RWPE2 (cell line): ENCODE measurements around the gene LMNA.

Source experiments
- ATAC-seq: fragments of 200-7000 bp; cut with Tn5 transposase; 3 replicates; pipeline ENCODE4 v1.9.1; 2021; ENCODE audit warnings: low read depth
- DNase-seq: peaks from one replicate; pipeline ENCODE4 v3.0.0-alpha.2; 2020; ENCODE audit warnings: low spot score
- H3K27ac ChIP-seq: fragments of 450-650 bp; 2 replicates; pipeline ENCODE4 v1.5.1; 2017; ENCODE audit warnings: mild to moderate bottlenecking; ENCODE audit not compliant: poor library complexity, severe bottlenecking
- H3K27me3 ChIP-seq: fragments of 250-450 bp; sonication (Bioruptor Pico); 2 replicates; pipeline ENCODE4 v1.5.1; 2021; ENCODE audit warnings: mild to moderate bottlenecking, moderate library complexity; ENCODE audit not compliant: insufficient read depth, poor library complexity, severe bottlenecking
- H3K36me3 ChIP-seq: fragments of 250-450 bp; sonication (Bioruptor Pico); 2 replicates; pipeline ENCODE4 v1.5.1; 2020; ENCODE audit warnings: low read depth, mild to moderate bottlenecking, moderate library complexity
- H3K4me1 ChIP-seq: fragments of 250-450 bp; sonication (Bioruptor Pico); 2 replicates; pipeline ENCODE4 v1.5.1; 2021; ENCODE audit warnings: mild to moderate bottlenecking, moderate library complexity; ENCODE audit not compliant: insufficient read depth, poor library complexity, severe bottlenecking
- H3K4me3 ChIP-seq: fragments of 250-450 bp; sonication (Bioruptor Pico); 2 replicates; pipeline ENCODE4 v1.5.1; 2021; ENCODE audit warnings: mild to moderate bottlenecking, moderate library complexity; ENCODE audit not compliant: severe bottlenecking
- H3K9me3 ChIP-seq: fragments of 250-450 bp; sonication (Bioruptor Pico); 2 replicates; pipeline ENCODE4 v1.5.1; 2021; ENCODE audit warnings: mild to moderate bottlenecking, moderate library complexity; ENCODE audit not compliant: severe bottlenecking
- CTCF ChIP-seq: fragments of 450-650 bp; IDR thresholded peaks from one replicate; pipeline ENCODE4 v1.5.1; 2017; ENCODE audit warnings: mild to moderate bottlenecking, moderate library complexity; ENCODE audit not compliant: poor library complexity, severe bottlenecking

LMNA gene

GRCh38 chr1:156146769-156147405 lies 32.4 kb downstream of the LMNA start:
- Histone ChIP-seq H3K4me1 (peaks cover 3% of the 10 kb centered on the region), H3K4me3 (no peak overlapping the region), H3K9me3 (no peaks in the 10 kb centered on the region), H3K27me3 (no peaks in the 10 kb centered on the region), H3K27ac (no peak overlapping the region), H3K36me3 (no peaks in the 10 kb centered on the region)
- no peak for DNase-seq
- ATAC-seq: no peak
- TF ChIP-seq CTCF: no peak

- ATAC-seq (no peak), DNase-seq (no peak)
- Histone ChIP-seq H3K4me3 (no peak overlapping the region), H3K36me3 (no peaks in the 10 kb centered on the region), H3K27ac (no peak overlapping the region), H3K4me1 (peaks cover 12% of the 10 kb centered on the region), H3K27me3 (no peaks in the 10 kb centered on the region), H3K9me3 (no peaks in the 10 kb centered on the region)
- TF ChIP-seq CTCF: no peak
Observed at GRCh38 chr1:156148216-156148615, 33.7 kb downstream of the LMNA start.

- H3K27ac ChIP-seq: no peak overlapping the region
- no peak overlapping the region for H3K4me3 ChIP-seq
- no peaks in the 10 kb centered on the region for H3K9me3 ChIP-seq
- no peaks in the 10 kb centered on the region for H3K27me3 ChIP-seq
- H3K36me3 ChIP-seq: no peaks in the 10 kb centered on the region
- no peak for TF ChIP-seq CTCF
- peaks cover 13% of the 10 kb centered on the region for H3K4me1 ChIP-seq
- no peak for ATAC-seq
- DNase-seq: no peak
Observed at GRCh38 chr1:156149374-156150332, 35.1 kb downstream of the LMNA start.

GRCh38 chr1:156150333-156151011 lies 36.0 kb downstream of the LMNA start:
- Histone ChIP-seq H3K4me1 (peaks cover 13% of the 10 kb centered on the region), H3K36me3 (no peaks in the 10 kb centered on the region), H3K9me3 (no peaks in the 10 kb centered on the region), H3K27me3 (no peaks in the 10 kb centered on the region), H3K4me3 (no peak overlapping the region), H3K27ac (no peak overlapping the region)
- ATAC-seq (no peak), DNase-seq (no peak)
- no peak for TF ChIP-seq CTCF
